ENCODE data around the gene MS4A6E. TPM values are rescaled to one million over a fixed set of nuclear protein-coding genes. Genes with fewer than 3 reads are reported as not detected.

Gene MS4A6E
- total RNA-seq, 1 donor from 2014 or later, result not detected

DNA sequence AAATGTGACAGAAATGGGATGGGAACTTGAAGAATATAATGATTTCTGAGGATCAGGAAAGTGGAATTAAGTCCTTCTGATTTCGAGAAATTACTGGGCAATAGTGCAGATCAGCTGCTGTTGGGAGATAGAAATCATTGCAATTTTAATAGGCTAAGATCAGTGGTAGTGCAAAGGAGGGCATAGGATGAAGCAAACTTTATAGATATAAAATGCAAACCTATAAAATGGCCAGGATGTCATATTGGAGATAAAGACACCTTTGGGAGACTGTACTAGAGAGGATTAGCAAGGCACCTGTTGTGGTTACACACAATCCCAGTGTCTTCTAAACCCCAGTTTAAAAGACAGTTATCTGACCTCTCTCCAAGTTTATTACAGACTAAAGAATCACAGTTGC lies 44.8 kb downstream of the MS4A6E start:
- DNase-seq (ENCODE audit: low read depth), result peak; percentile 30

DNA sequence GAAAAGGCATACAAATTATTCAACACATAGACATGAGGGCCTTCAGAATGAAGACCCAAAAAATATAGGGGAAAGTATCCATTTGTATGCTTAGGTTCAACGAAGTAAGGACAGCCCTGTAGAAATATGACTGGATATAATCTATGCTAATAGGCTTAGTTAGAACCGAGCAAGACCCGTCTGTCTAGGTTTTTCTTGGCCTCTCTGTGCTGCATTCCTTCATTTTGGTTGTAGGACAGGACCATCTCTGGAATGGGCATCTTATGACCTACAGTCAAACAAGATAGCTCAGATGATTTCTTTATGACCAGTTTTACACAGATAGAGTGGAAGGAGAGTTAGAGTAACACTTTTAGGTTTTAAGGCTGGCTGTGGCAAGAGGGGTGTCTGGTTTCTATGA lies 45.7 kb downstream of the MS4A6E start:
- no peak for DNase-seq (ENCODE audit: low read depth)

DNA sequence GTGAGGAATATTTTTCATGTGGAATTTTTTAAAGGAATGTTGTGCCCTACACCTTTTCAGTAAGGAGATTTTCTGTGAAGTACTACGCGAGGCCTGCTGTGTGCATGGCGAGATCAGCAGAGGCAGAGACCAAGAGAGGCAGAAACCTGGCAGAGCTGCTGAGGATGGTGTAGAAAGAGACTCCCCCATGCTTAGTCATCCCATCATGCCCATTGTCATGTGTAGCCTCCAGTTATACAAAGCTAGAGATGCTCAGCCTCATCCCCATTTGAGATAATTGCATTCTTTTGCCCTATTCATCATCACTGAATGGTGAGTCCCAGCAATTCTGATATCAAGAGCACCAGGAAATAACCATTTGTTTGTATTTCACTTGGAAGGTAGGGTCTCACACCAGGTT lies 48.3 kb downstream of the MS4A6E start:
- DNase-seq (ENCODE audit: low read depth), result no peak

DNA sequence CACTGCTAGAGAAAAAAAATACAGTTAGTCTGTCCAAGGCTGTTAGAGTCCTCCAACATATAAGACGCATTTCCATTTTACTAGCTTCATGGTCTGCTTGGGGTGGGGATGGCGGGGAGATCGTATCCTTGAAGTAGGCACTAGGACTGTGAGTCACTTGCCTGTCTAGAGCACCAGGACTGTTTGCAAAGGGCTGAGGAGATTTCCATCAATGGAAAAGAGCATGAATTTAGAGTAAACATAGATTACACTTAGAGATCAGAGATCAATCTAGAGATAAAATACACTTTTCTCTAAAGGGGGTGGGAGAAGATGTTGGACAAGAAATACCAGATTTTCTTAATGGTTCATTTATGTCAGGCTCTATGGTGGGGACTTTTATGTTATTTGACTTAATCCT lies 49.5 kb downstream of the MS4A6E start:
- DNase-seq (ENCODE audit: low read depth), result no peak

DNA sequence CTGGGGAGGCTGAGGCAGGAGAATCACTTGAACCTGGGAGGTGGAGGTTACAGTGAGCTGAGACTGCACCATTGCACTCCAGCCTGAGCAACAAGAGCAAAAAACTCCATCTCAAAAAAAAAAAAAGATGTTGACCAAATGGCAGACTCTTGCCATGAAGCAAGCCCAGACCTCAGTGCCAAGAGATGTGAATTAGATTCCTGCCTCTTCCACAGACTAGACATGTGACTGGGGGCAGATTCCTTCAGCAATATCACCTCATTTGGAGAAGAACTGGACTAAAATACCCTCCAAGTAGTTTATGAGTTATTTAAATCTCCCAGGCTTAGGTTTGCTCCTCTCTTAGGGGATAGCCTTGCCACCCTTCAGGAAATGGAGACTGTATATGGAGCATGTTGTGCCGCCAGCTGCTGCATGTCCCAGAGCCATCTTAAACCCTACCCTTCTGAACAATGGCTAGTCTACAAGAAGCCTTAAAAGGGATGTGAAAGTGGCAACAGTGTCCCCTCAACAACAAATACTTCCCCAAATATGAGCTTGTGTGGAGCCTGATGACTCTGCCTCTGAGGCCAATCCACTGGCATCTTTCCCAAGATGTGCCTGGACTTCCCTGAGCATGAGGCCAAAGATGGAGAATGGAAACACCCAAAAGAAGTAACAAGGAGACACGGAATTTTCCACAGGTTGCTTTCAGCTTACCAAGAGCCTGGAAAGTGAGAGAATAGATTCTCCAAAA lies 50.5 kb downstream of the MS4A6E start:
- DNase-seq (ENCODE audit: low read depth), result no peak

DNA sequence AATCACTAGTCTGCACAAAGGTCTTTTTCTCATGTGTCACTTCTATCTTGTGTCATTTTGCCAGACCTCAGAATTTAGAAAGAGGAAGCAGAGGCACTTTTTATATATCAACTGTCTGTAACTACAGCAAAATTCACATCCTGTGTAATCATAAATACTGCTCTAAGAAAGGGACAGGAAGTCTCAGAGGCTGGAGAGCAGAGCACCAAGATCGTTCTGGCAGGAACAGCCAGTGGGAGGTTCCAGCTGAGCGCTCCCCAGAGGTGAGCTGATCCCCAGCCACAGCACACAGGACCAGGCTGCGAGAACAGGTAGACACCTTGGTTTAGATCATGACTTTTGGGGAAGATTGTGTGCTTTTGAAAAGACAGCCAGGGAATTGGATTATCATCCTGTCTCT lies 51.3 kb downstream of the MS4A6E start, which contains the start of gene MS4A7:
MS4A7 (plus strand) TSS at position 179 of the 400 bp plus-strand sequence. CDS start 4,610 bp downstream, outside the sequence.
- DNase-seq (ENCODE audit: low read depth), result no peak

DNA sequence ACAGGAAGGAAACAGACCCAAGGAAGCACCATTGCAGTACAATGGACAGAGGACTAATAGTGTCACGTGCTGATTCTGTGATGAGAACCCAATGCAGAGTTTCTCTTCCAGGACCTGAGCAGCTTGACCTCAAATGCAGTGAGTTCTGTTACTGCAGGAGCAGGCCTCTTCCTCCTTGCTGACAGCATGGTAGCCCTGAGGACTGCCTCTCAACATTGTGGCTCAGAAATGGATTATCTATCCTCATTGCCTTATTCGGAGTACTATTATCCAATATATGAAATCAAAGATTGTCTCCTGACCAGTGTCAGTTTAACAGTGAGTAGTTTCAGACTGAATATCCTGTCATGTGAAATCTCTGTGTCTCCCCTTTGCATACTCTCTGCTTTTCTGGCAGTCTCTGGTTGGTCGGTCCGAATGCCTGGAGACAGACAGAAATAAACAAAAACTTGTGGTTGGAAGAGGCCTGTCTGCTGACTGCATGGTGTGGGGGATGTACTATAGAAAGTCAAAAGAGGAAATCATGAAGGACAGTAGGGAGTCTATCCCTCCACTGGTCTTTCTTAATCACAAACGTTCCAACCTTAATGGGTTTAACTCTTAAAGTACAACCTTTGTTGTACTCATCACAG lies 62.3 kb downstream of the MS4A6E start:
- DNase-seq (ENCODE audit: low read depth), result no peak

DNA sequence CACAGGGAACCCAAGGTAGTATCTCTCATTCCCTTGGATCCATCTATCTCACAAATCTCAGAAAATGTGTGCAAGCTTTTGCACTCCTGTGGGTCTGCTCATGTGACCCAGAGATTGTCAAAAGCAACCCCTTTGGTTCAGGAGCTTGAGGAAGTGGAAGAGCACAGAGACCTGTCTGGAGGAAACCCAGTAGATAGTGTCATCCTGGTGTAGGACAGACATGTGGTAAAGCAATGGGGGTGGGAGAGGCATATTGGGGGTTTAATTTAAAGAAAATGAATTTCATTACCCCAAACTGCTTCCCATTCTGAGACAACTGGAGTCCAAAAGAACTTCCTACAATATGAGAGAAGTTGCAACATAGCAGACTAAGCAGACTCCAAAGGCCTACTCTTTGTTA lies 63.4 kb downstream of the MS4A6E start:
- no peak for DNase-seq (ENCODE audit: low read depth)

Other genes with a start within 250 kb of the MS4A6E start
- gene MS4A2, start 238.6 kb upstream of the MS4A6E start, total RNA-seq, result not detected in 2 replicates
- gene MS4A6A, start 144.2 kb upstream of the MS4A6E start, total RNA-seq, result not detected in 2 replicates
- gene MS4A4E, start 84.1 kb upstream of the MS4A6E start, total RNA-seq, result not detected in 2 replicates
- not detected in 2 replicates for gene MS4A4A, start 46.6 kb upstream of the MS4A6E start, total RNA-seq
- not detected in 2 replicates for gene MS4A7, start 51.3 kb downstream of the MS4A6E start, total RNA-seq
- not detected in 2 replicates for gene MS4A14, start 69.2 kb downstream of the MS4A6E start, total RNA-seq
- gene MS4A5, start 102.3 kb downstream of the MS4A6E start, total RNA-seq, result not detected in 2 replicates
- not detected in 2 replicates for gene MS4A1, start 128.6 kb downstream of the MS4A6E start, total RNA-seq
- gene MS4A12, start 165.5 kb downstream of the MS4A6E start, total RNA-seq, result 0.19 TPM in 1 of 2 replicates, not detected in the other
- not detected in 2 replicates for gene MS4A13, start 188.1 kb downstream of the MS4A6E start, total RNA-seq

Measured in myocyte (in vitro differentiated cells).